ENCODE measurements around the gene MMP14. TPM values are rescaled to one million over a fixed set of nuclear protein-coding genes. Genes with fewer than 3 reads are reported as not detected.

The MMP14 gene
- total RNA-seq, 3 donors from 2014 or later (not counting 1 experiment from before 2014, with no cell fraction given): 1.2 to 1.7 (median 1.4) TPM

GRCh38 chr14:22897357-22897756 is 61.0 kb downstream of the MMP14 start:
- TF ChIP-seq CTCF (IDR thresholded peaks at IDR 0.05): no peak
- no peaks in the 10 kb centered on the region for H3K4me1 ChIP-seq (ENCODE audit: control insufficient read depth, insufficient read depth, low read length)
- DNase-seq (no peak), ATAC-seq (no peak)
- H3K27ac ChIP-seq (ENCODE audit: low read length): no peak overlapping the region
- Mint-ChIP-seq H3K27me3 (ENCODE audit: low read depth in 2 of 2) (no peaks in the 10 kb centered on the region), H3K36me3 (peaks cover 16% of the 10 kb centered on the region), H3K4me1 (peaks cover 0 to 15% of the 10 kb centered on the region in 2 donors), H3K9me3 (no peaks in the 10 kb centered on the region), H3K27ac (no peak overlapping the region), H3K4me3 (no peak overlapping the region)
- no peak overlapping the region for H3K4me3 ChIP-seq (ENCODE audit: low read length)
- no peaks in the 10 kb centered on the region for H3K9me3 ChIP-seq (ENCODE audit: control insufficient read depth, insufficient read depth, low read length)
- no peaks in the 10 kb centered on the region for H3K27me3 ChIP-seq (ENCODE audit: control insufficient read depth, insufficient read depth, low read length)
- intact Hi-C loops (cut with micrococcal nuclease): no loop called here
- H3K36me3 ChIP-seq (ENCODE audit: control insufficient read depth, insufficient read depth, low read length): peaks cover 20% of the 10 kb centered on the region
- 100% methylated on average over 1 of the region's 1 CpG for WGBS (ENCODE audit: insufficient coverage)

Other genes starting within 250 kb of the MMP14 start
- 10 to 100 TPM; 79.5 to 97.9 (median 92.8) TPM for gene DAD1, start 247.4 kb upstream of the MMP14 start, total RNA-seq
- gene ABHD4, start 238.3 kb upstream of the MMP14 start, total RNA-seq: 10 to 100 TPM; 29.7 to 39.3 (median 30.2) TPM
- not detected for gene OR6J1, start 192.2 kb upstream of the MMP14 start, total RNA-seq
- 100 to 1,000 TPM; 121 to 143 (median 125) TPM for gene OXA1L, start 69.9 kb upstream of the MMP14 start, total RNA-seq
- gene SLC7A7, start 21.1 kb upstream of the MMP14 start, total RNA-seq: 10 to 100 TPM in 1 of 3 donors, 1 to 10 TPM in 2; 4.3 to 16.8 (median 9.6) TPM
- 10 to 100 TPM; 40.5 to 42.0 (median 41.6) TPM for gene MRPL52, start 6.7 kb upstream of the MMP14 start, total RNA-seq
- 100 to 1,000 TPM in 2 of 3 donors, 10 to 100 TPM in 1; 97.8 to 118 (median 102) TPM for gene LRP10, start 35.2 kb downstream of the MMP14 start, total RNA-seq
- gene REM2, start 46.6 kb downstream of the MMP14 start, total RNA-seq: 1 to 10 TPM; 4.0 to 8.1 (median 7.9) TPM
- gene RBM23, start 82.6 kb downstream of the MMP14 start, total RNA-seq: 100 to 1,000 TPM in 2 of 3 donors, 10 to 100 TPM in 1; 86.4 to 120 (median 108) TPM
- gene PRMT5, start 92.8 kb downstream of the MMP14 start, total RNA-seq: 10 to 100 TPM; 16.3 to 22.4 (median 18.5) TPM
- gene HAUS4, start 120.5 kb downstream of the MMP14 start, total RNA-seq: 10 to 100 TPM; 17.0 to 21.2 (median 20.2) TPM
- under 1 TPM; 0.45 to 0.61 (median 0.56) TPM for gene AJUBA, start 146.0 kb downstream of the MMP14 start, total RNA-seq
- gene C14orf93, start 173.6 kb downstream of the MMP14 start, total RNA-seq: 10 to 100 TPM; 12.1 to 15.1 (median 13.6) TPM
- gene PSMB5, start 198.3 kb downstream of the MMP14 start, total RNA-seq: 10 to 100 TPM; 15.7 to 19.1 (median 16.4) TPM
- not detected for gene PSMB11, start 205.6 kb downstream of the MMP14 start, total RNA-seq
- gene CDH24, start 220.9 kb downstream of the MMP14 start, total RNA-seq: 1 to 10 TPM; 1.9 to 4.9 (median 2.8) TPM

Data from natural killer cell (primary cell).